ENCODE data around the gene ANKRD27.
A peak's percentile ranks its signal among the peaks of the same experiment; 100 is the strongest.

ANKRD27 gene

GRCh38 chr19:32688311-32688710 is 13.3 kb upstream of the ANKRD27 start:
- H3K27me3 ChIP-seq (ENCODE audit: control insufficient read depth in 1 of 2, insufficient read depth in 2 of 2, low read length in 2 of 2): no peaks in the 10 kb centered on the region
- no peak overlapping the region for H3K27ac ChIP-seq (ENCODE audit: low read length)
- H3K9ac ChIP-seq (ENCODE audit: low read length in 2 of 2): no peak overlapping the region

DNA sequence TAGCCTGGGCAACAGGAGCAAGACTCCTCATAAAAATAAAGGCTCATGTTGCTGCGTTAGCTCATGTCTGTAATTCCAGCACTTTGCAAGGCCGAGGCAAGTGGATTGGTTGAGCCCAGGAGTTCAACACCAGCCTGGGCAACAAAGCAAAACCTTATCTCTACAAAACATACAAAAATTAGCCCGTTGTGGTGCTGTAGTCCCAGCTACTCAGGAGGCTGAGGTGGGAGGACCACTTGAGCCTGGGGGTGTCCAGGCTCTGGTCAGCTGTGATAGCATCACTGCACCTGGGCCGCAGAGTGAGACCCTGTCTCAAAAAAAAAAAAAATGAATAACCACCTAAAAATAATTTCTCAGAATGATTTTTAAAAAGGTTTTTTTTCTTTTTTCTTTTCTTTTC is 12.7 kb upstream of the ANKRD27 start:
- Histone ChIP-seq H3K4me3 (ENCODE audit: low read length in 2 of 2) (no peak overlapping the region), H3K4me1 (ENCODE audit: control insufficient read depth, insufficient read depth, low read length) (peaks cover 9% of the 10 kb centered on the region), H3K36me3 (ENCODE audit: control insufficient read depth in 2 of 2, insufficient read depth in 2 of 2, low read length in 2 of 2) (no peaks in the 10 kb centered on the region), H3K27me3 (ENCODE audit: control insufficient read depth in 1 of 2, insufficient read depth in 2 of 2, low read length in 2 of 2) (no peaks in the 10 kb centered on the region), H3K9ac (ENCODE audit: low read length in 2 of 2) (no peak overlapping the region), H3K9me3 (ENCODE audit: control insufficient read depth in 2 of 2, low read length in 2 of 2) (no peaks in the 10 kb centered on the region), H3K27ac (ENCODE audit: low read length) (no peak overlapping the region)

More at GRCh38 chr19:32688311-32688710, 13.3 kb upstream of the ANKRD27 start:
- peaks cover 15% of the 10 kb centered on the region for H3K4me1 ChIP-seq (ENCODE audit: control insufficient read depth, insufficient read depth, low read length)
- H3K36me3 ChIP-seq (ENCODE audit: control insufficient read depth in 2 of 2, insufficient read depth in 2 of 2, low read length in 2 of 2): no peaks in the 10 kb centered on the region
- H3K9me3 ChIP-seq (ENCODE audit: control insufficient read depth in 2 of 2, low read length in 2 of 2): no peaks in the 10 kb centered on the region
- no peak overlapping the region for H3K4me3 ChIP-seq (ENCODE audit: low read length in 2 of 2)

GRCh38 chr19:32686847-32687475 is 12.0 kb upstream of the ANKRD27 start:
- H3K4me1 ChIP-seq (ENCODE audit: control insufficient read depth, insufficient read depth, low read length): peaks cover 6% of the 10 kb centered on the region
- no peak overlapping the region for H3K9ac ChIP-seq (ENCODE audit: low read length in 2 of 2)
- H3K27me3 ChIP-seq (ENCODE audit: control insufficient read depth in 1 of 2, insufficient read depth in 2 of 2, low read length in 2 of 2): no peaks in the 10 kb centered on the region
- H3K4me3 ChIP-seq (ENCODE audit: low read length in 2 of 2): no peak overlapping the region
- H3K9me3 ChIP-seq (ENCODE audit: control insufficient read depth in 2 of 2, low read length in 2 of 2): no peaks in the 10 kb centered on the region
- H3K27ac ChIP-seq (ENCODE audit: low read length): no peak overlapping the region
- no peaks in the 10 kb centered on the region for H3K36me3 ChIP-seq (ENCODE audit: control insufficient read depth in 2 of 2, insufficient read depth in 2 of 2, low read length in 2 of 2)

GRCh38 chr19:32682317-32682716 is 7.3 kb upstream of the ANKRD27 start:
- Histone ChIP-seq H3K4me1 (ENCODE audit: control insufficient read depth, insufficient read depth, low read length) (no peaks in the 10 kb centered on the region), H3K27ac (ENCODE audit: low read length) (no peak overlapping the region), H3K27me3 (ENCODE audit: control insufficient read depth in 1 of 2, insufficient read depth in 2 of 2, low read length in 2 of 2) (peaks cover 0 to 3% of the 10 kb centered on the region in 2 donors), H3K9me3 (ENCODE audit: control insufficient read depth in 2 of 2, low read length in 2 of 2) (no peaks in the 10 kb centered on the region), H3K36me3 (ENCODE audit: control insufficient read depth in 2 of 2, insufficient read depth in 2 of 2, low read length in 2 of 2) (no peaks in the 10 kb centered on the region), H3K9ac (ENCODE audit: low read length in 2 of 2) (no peak overlapping the region), H3K4me3 (ENCODE audit: low read length in 2 of 2) (no peak overlapping the region)

DNA sequence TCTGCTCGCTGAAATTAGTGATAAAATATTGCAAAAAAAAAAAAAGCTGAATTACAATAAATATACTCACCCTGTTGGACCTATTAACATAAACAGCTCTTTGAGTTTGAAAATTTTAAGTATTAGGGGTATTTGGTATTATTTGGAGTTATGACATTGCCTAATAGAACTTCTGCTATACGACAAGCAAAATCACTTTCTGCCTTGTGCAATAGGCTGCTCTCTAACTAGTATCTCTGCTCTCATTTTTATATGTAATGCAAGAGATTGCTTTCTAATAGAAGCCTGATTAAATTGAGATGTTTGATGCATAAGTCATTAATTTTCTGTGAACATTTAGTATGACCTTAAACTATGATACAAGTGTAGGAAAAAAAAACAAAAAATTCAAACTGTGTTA is 6.0 kb upstream of the ANKRD27 start:
- Histone ChIP-seq H3K36me3 (ENCODE audit: control insufficient read depth in 2 of 2, insufficient read depth in 2 of 2, low read length in 2 of 2) (no peaks in the 10 kb centered on the region), H3K27ac (ENCODE audit: low read length) (no peak overlapping the region), H3K9ac (ENCODE audit: low read length in 2 of 2) (no peak overlapping the region), H3K9me3 (ENCODE audit: control insufficient read depth in 2 of 2, low read length in 2 of 2) (no peaks in the 10 kb centered on the region), H3K27me3 (ENCODE audit: control insufficient read depth in 1 of 2, insufficient read depth in 2 of 2, low read length in 2 of 2) (peaks cover 8 to 12% of the 10 kb centered on the region in 2 donors), H3K4me3 (ENCODE audit: low read length in 2 of 2) (no peak overlapping the region), H3K4me1 (ENCODE audit: control insufficient read depth, insufficient read depth, low read length) (peaks cover 8% of the 10 kb centered on the region)

DNA sequence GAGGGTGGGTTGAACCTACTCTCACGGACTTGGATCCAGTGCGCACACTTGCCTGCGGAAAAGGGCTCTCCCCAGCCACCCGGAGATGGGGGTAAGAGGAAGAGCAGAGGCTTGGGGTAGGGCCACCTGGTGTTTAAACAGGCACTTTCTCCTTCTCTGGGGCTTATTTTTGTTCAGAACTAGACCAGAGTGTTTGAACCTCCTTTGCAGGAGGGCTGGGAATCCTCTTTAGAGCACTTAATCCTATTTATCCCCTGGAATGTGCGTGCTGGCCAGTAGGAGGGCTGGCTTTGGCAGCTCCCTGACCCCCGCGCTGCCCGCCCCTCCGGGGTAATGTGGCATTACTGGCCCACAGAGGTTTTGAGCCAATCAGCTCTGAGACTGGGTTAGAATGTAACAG is 2.7 kb upstream of the ANKRD27 start:
- no peak overlapping the region for H3K27ac ChIP-seq (ENCODE audit: low read length)
- peaks cover 8 to 15% of the 10 kb centered on the region in 2 donors for H3K27me3 ChIP-seq (ENCODE audit: control insufficient read depth in 1 of 2, insufficient read depth in 2 of 2, low read length in 2 of 2)
- H3K9ac ChIP-seq (ENCODE audit: low read length in 2 of 2): no peak overlapping the region
- no peaks in the 10 kb centered on the region for H3K9me3 ChIP-seq (ENCODE audit: control insufficient read depth in 2 of 2, low read length in 2 of 2)
- H3K4me1 ChIP-seq (ENCODE audit: control insufficient read depth, insufficient read depth, low read length): peaks cover 31% of the 10 kb centered on the region
- no peaks in the 10 kb centered on the region for H3K36me3 ChIP-seq (ENCODE audit: control insufficient read depth in 2 of 2, insufficient read depth in 2 of 2, low read length in 2 of 2)
- no peak overlapping the region for H3K4me3 ChIP-seq (ENCODE audit: low read length in 2 of 2)

GRCh38 chr19:32676895-32677359 is 1.9 kb upstream of the ANKRD27 start:
- H3K27me3 ChIP-seq (ENCODE audit: control insufficient read depth in 1 of 2, insufficient read depth in 2 of 2, low read length in 2 of 2): peaks cover 8 to 15% of the 10 kb centered on the region in 2 donors
- peak overlapping the region in 1 of 2 donors; percentile 88 for H3K4me3 ChIP-seq (ENCODE audit: low read length in 2 of 2)
- no peaks in the 10 kb centered on the region for H3K9me3 ChIP-seq (ENCODE audit: control insufficient read depth in 2 of 2, low read length in 2 of 2)
- H3K27ac ChIP-seq (ENCODE audit: low read length): no peak overlapping the region
- H3K4me1 ChIP-seq (ENCODE audit: control insufficient read depth, insufficient read depth, low read length): peaks cover 31% of the 10 kb centered on the region
- no peaks in the 10 kb centered on the region for H3K36me3 ChIP-seq (ENCODE audit: control insufficient read depth in 2 of 2, insufficient read depth in 2 of 2, low read length in 2 of 2)
- no peak overlapping the region for H3K9ac ChIP-seq (ENCODE audit: low read length in 2 of 2)

GRCh38 chr19:32676186-32676894 is 1.4 kb upstream of the ANKRD27 start:
- Histone ChIP-seq H3K9ac (ENCODE audit: low read length in 2 of 2) (no peak overlapping the region), H3K27ac (ENCODE audit: low read length) (no peak overlapping the region), H3K27me3 (ENCODE audit: control insufficient read depth in 1 of 2, insufficient read depth in 2 of 2, low read length in 2 of 2) (peaks cover 8 to 15% of the 10 kb centered on the region in 2 donors), H3K4me3 (ENCODE audit: low read length in 2 of 2) (peak overlapping the region; percentile 88), H3K36me3 (ENCODE audit: control insufficient read depth in 2 of 2, insufficient read depth in 2 of 2, low read length in 2 of 2) (no peaks in the 10 kb centered on the region), H3K4me1 (ENCODE audit: control insufficient read depth, insufficient read depth, low read length) (peaks cover 33% of the 10 kb centered on the region), H3K9me3 (ENCODE audit: control insufficient read depth in 2 of 2, low read length in 2 of 2) (no peaks in the 10 kb centered on the region)

GRCh38 chr19:32675720-32676185 is 773 bp upstream of the ANKRD27 start, which contains the start of gene RGS9BP:
TSS of gene RGS9BP (plus strand) at chr19:32675848. CDS start at chr19:32676264, 416 bp downstream.
- peak within 1 kb of the TSS; percentile 53 for H3K27ac ChIP-seq (ENCODE audit: low read length)
- no peaks in the 10 kb centered on the region for H3K9me3 ChIP-seq (ENCODE audit: control insufficient read depth in 2 of 2, low read length in 2 of 2)
- H3K4me3 ChIP-seq (ENCODE audit: low read length in 2 of 2): peak within 1 kb of the TSS; percentile 88
- H3K9ac ChIP-seq (ENCODE audit: low read length in 2 of 2): peak within 1 kb of the TSS; percentile 66 to 74
- H3K27me3 ChIP-seq (ENCODE audit: control insufficient read depth in 1 of 2, insufficient read depth in 2 of 2, low read length in 2 of 2): peaks cover 8 to 15% of the 10 kb centered on the region in 2 donors
- no peaks in the 10 kb centered on the region for H3K36me3 ChIP-seq (ENCODE audit: control insufficient read depth in 2 of 2, insufficient read depth in 2 of 2, low read length in 2 of 2)
- peaks cover 33% of the 10 kb centered on the region for H3K4me1 ChIP-seq (ENCODE audit: control insufficient read depth, insufficient read depth, low read length)

DNA sequence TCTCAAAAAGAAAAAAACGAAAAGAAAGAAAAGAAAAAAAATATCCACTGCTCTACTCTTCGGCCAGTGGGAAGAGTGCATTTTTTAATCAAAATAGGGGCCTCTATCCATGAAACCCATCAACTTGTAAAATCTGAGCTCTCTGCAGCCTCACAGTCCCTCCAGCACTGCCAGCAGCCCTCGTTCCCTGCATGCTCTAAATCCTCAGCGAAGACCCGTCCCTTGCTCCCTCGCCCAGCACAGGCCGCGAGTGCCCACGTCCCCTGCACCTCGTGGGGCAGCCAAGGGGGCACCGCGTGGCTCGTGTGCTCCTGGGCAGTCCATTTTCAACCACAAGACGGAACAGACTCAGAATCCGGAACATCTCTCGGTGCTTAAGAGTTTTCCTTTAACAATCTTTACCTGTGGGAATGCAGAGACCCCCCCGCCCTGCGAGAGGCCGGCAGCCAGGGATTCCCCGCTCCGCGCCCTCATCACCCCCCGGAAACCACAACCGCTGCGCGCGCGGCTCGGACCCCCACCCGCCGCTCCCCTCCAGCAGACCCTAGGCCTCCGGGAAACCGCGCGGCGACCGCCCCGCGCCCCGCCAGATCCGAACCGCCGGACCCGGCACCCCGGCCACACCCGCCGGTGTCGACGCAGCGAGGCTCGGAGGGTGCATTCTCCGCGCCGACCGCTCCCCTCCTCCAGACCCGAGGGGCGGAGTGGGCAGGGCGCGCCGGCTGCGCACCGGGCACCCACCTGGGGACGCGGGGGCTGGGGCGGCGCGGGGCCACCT is 638 bp downstream of the ANKRD27 start:
- Histone ChIP-seq H3K9me3 (ENCODE audit: control insufficient read depth in 2 of 2, low read length in 2 of 2) (no peaks in the 10 kb centered on the region), H3K4me1 (ENCODE audit: control insufficient read depth, insufficient read depth, low read length) (peaks cover 33% of the 10 kb centered on the region), H3K36me3 (ENCODE audit: control insufficient read depth in 2 of 2, insufficient read depth in 2 of 2, low read length in 2 of 2) (no peaks in the 10 kb centered on the region), H3K4me3 (ENCODE audit: low read length in 2 of 2) (peak overlapping the region; percentile 88), H3K9ac (ENCODE audit: low read length in 2 of 2) (peak overlapping the region; percentile 62 to 74), H3K27me3 (ENCODE audit: control insufficient read depth in 1 of 2, insufficient read depth in 2 of 2, low read length in 2 of 2) (peaks cover 8 to 15% of the 10 kb centered on the region in 2 donors), H3K27ac (ENCODE audit: low read length) (peak overlapping the region; percentile 53)

All from stomach smooth muscle (tissue), 2 donors.